ENCODE results near the gene NDUFS8. TPM values are rescaled to one million over a fixed set of nuclear protein-coding genes. Genes with fewer than 3 reads are reported as not detected.

NDUFS8 gene
- total and polyA plus RNA-seq, 2 of the 13 experiments (the other 11 are each of a cell fraction or from before 2014, with no cell fraction given) = 96.7 to 158 TPM

DNA sequence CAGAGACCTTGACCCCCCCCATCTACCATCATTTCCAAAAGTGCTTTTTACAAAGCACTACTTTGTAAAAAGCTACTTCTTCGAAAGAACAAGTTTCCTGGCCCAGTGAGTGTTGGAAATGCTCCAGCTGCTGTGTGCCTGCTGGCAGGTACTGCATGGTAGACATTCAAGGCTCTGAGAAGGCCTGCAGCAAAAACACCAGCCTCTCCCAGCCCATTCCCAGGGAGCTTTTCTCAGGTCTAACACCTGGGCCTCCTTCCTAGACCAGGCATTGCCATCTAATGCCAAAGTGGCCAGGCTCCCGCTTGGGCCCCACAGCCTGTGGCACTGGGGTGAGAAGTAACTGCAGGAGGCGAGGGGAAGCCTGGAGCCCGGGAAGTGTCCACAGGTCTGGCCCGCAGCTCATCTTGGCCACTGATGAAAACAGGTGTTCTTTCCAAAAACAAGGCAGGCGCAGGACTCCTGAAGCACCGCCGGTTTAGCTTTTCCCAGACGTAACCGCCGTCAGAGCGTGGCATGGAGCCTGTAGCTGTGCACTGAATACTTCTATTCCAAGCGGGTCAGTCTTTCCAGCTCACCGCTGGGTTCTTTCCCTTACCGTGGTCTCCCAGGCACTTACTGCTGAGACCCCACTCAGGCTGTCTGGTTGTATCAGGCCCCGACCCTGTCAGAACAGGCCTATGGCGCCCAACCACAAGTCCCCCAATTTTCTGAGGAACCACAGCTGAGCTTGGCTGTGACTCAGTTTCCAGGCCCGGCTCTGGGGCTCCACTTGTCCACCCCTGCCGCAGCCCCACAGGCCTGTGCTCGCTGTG lies 7.1 kb downstream of the NDUFS8 start (continued):
- TF ChIP-seq, protein P1, sequence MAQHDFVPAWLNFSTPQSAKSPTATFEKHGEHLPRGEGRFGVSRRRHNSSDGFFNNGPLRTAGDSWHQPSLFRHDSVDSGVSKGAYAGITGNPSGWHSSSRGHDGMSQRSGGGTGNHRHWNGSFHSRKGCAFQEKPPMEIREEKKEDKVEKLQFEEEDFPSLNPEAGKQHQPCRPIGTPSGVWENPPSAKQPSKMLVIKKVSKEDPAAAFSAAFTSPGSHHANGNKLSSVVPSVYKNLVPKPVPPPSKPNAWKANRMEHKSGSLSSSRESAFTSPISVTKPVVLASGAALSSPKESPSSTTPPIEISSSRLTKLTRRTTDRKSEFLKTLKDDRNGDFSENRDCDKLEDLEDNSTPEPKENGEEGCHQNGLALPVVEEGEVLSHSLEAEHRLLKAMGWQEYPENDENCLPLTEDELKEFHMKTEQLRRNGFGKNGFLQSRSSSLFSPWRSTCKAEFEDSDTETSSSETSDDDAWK (CRISPR knock-in tag; IDR thresholded peaks at IDR 0.05) = no peak
- TF ChIP-seq ZNF75D (CRISPR knock-in tag; IDR thresholded peaks at IDR 0.05; ENCODE audit: borderline replicate concordance) (no peak), SRSF9 (IDR thresholded peaks at IDR 0.05; ENCODE audit: borderline replicate concordance, insufficient read depth, low read depth, low read length, poor library complexity, severe bottlenecking) (no peak), ZNF207 (IDR thresholded peaks at IDR 0.05; ENCODE audit: borderline replicate concordance) (no peak), PAF1 (CRISPR knock-in tag; IDR thresholded peaks at IDR 0.05) (no peak), CREBL2 (CRISPR knock-in tag; IDR thresholded peaks at IDR 0.05; ENCODE audit: borderline replicate concordance) (no peak), ZNF878 (CRISPR knock-in tag; IDR thresholded peaks at IDR 0.05) (no peak), PHF5A (CRISPR knock-in tag; IDR thresholded peaks at IDR 0.05; ENCODE audit: low read depth, unreplicated experiment) (no peak), SMYD3 (CRISPR knock-in tag; IDR thresholded peaks at IDR 0.05) (no peak), SP1 (IDR thresholded peaks at IDR 0.05) (no peak), SP1 (CRISPR knock-in tag; IDR thresholded peaks at IDR 0.05) (no peak), KLF12 (CRISPR knock-in tag; IDR thresholded peaks at IDR 0.05; ENCODE audit: borderline replicate concordance) (no peak), ELF1 (CRISPR knock-in tag; IDR thresholded peaks at IDR 0.05) (no peak), SMAD9 (CRISPR knock-in tag; IDR thresholded peaks at IDR 0.05) (no peak), ETV5 (CRISPR knock-in tag; IDR thresholded peaks at IDR 0.05; ENCODE audit: borderline replicate concordance) (no peak), AHR (CRISPR knock-in tag; IDR thresholded peaks at IDR 0.05) (no peak), SMAD3 (CRISPR knock-in tag; IDR thresholded peaks at IDR 0.05) (no peak)
- TF ChIP-seq, protein P2, sequence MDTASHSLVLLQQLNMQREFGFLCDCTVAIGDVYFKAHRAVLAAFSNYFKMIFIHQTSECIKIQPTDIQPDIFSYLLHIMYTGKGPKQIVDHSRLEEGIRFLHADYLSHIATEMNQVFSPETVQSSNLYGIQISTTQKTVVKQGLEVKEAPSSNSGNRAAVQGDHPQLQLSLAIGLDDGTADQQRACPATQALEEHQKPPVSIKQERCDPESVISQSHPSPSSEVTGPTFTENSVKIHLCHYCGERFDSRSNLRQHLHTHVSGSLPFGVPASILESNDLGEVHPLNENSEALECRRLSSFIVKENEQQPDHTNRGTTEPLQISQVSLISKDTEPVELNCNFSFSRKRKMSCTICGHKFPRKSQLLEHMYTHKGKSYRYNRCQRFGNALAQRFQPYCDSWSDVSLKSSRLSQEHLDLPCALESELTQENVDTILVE (CRISPR knock-in tag; IDR thresholded peaks at IDR 0.05) = no peak
- TF ChIP-seq, protein P3, sequence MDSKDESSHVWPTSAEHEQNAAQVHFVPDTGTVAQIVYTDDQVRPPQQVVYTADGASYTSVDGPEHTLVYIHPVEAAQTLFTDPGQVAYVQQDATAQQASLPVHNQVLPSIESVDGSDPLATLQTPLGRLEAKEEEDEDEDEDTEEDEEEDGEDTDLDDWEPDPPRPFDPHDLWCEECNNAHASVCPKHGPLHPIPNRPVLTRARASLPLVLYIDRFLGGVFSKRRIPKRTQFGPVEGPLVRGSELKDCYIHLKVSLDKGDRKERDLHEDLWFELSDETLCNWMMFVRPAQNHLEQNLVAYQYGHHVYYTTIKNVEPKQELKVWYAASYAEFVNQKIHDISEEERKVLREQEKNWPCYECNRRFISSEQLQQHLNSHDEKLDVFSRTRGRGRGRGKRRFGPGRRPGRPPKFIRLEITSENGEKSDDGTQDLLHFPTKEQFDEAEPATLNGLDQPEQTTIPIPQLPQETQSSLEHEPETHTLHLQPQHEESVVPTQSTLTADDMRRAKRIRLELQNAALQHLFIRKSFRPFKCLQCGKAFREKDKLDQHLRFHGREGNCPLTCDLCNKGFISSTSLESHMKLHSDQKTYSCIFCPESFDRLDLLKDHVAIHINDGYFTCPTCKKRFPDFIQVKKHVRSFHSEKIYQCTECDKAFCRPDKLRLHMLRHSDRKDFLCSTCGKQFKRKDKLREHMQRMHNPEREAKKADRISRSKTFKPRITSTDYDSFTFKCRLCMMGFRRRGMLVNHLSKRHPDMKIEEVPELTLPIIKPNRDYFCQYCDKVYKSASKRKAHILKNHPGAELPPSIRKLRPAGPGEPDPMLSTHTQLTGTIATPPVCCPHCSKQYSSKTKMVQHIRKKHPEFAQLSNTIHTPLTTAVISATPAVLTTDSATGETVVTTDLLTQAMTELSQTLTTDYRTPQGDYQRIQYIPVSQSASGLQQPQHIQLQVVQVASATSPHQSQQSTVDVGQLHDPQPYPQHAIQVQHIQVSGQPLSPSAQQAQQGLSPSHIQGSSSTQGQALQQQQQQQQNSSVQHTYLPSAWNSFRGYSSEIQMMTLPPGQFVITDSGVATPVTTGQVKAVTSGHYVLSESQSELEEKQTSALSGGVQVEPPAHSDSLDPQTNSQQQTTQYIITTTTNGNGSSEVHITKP (CRISPR knock-in tag; IDR thresholded peaks at IDR 0.05; ENCODE audit: low read depth) = no peak
- TF ChIP-seq, protein P4, sequence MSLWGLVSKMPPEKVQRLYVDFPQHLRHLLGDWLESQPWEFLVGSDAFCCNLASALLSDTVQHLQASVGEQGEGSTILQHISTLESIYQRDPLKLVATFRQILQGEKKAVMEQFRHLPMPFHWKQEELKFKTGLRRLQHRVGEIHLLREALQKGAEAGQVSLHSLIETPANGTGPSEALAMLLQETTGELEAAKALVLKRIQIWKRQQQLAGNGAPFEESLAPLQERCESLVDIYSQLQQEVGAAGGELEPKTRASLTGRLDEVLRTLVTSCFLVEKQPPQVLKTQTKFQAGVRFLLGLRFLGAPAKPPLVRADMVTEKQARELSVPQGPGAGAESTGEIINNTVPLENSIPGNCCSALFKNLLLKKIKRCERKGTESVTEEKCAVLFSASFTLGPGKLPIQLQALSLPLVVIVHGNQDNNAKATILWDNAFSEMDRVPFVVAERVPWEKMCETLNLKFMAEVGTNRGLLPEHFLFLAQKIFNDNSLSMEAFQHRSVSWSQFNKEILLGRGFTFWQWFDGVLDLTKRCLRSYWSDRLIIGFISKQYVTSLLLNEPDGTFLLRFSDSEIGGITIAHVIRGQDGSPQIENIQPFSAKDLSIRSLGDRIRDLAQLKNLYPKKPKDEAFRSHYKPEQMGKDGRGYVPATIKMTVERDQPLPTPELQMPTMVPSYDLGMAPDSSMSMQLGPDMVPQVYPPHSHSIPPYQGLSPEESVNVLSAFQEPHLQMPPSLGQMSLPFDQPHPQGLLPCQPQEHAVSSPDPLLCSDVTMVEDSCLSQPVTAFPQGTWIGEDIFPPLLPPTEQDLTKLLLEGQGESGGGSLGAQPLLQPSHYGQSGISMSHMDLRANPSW (CRISPR knock-in tag; IDR thresholded peaks at IDR 0.05; ENCODE audit: borderline replicate concordance) = no peak
